ENCODE results near the gene SMTNL2.
"Not testable (repeated sequence)": the region's sequence is repeated elsewhere in the genome, so short reads cannot be mapped to it uniquely, and the experiment has no call there.

Gene SMTNL2

GRCh38 chr17:4560837-4561256 is 23.5 kb upstream of the SMTNL2 start:
- Mint-ChIP-seq H3K27ac (no peak overlapping the region), H3K36me3 (no peaks in the 10 kb centered on the region)
- no peak for ATAC-seq (replicated peaks)

DNA sequence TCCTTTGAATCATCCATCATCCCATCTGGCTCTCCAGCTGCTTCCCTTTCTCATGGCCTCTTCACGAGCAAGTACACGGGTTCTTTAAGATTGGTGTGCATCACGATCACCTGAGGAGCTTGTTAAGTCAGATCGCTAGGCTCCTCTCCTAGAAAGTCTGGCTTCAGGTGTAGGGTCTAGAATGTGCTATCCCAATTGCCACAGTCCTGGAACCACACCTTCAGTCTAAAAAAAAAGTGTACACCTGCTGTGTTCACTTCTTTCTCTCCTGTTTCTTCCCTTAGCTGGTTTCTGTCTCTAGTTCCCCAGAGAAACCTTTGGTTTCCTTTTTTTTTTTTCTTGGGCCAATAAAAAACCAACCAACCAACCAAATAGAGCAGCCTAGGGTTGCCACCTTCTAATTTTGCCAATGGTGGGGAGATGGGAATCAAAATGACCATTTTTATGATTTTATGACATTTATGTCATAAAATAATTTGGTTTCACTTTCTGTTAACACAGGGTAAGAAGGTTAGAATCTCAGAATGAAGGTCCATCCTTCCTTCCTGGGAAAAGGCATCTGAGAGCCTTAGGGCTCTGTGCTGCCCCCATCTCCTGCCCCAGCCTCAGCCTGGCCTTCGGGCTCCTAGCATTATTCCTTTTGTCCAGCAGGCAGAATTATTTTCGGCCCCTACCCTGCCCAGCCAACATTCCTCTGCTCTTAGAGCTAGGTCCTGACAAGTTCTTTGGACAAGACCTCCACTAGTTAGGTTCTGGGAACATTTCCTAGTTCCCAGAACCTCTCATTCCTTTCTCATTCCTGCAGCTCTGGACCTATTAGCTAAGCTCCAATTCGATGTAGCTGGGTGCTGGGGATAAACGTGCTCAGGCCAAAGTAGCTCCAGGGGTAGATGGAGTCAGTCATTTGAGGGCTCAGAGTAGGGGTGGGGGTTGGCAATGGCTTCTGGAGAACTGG is 22.0 kb upstream of the SMTNL2 start:
- Mint-ChIP-seq H3K9me3 (no peaks in the 10 kb centered on the region), H3K27me3 (no peaks in the 10 kb centered on the region), H3K4me1 (peaks cover 21 to 32% of the 10 kb centered on the region in 2 donors), H3K4me3 (no peak overlapping the region), H3K27ac (peak overlapping the region; percentile 4), H3K36me3 (no peaks in the 10 kb centered on the region)
- ATAC-seq (replicated peaks) = peak; percentile 12 to 31
- no peak for DNase-seq

More at GRCh38 chr17:4560837-4561256, 23.5 kb upstream of the SMTNL2 start:
- no peak for DNase-seq
- no peaks in the 10 kb centered on the region for H3K27me3 Mint-ChIP-seq
- H3K4me3 Mint-ChIP-seq = no peak overlapping the region
- peaks cover 22 to 34% of the 10 kb centered on the region in 2 donors for H3K4me1 Mint-ChIP-seq
- H3K9me3 Mint-ChIP-seq = no peaks in the 10 kb centered on the region

- peaks cover 21 to 32% of the 10 kb centered on the region in 2 donors for H3K4me1 Mint-ChIP-seq
- H3K9me3 Mint-ChIP-seq = no peaks in the 10 kb centered on the region
- H3K27me3 Mint-ChIP-seq = no peaks in the 10 kb centered on the region
- H3K36me3 Mint-ChIP-seq = no peaks in the 10 kb centered on the region
- no peak overlapping the region for H3K27ac Mint-ChIP-seq
- DNase-seq (no peak), ATAC-seq (replicated peaks) (peak; percentile 70 to 73)
- peak overlapping the region in 1 of 2 donors; percentile 63 for H3K4me3 Mint-ChIP-seq
Observed at GRCh38 chr17:4565209-4566141, 18.9 kb upstream of the SMTNL2 start.

GRCh38 chr17:4566785-4567184 is 17.5 kb upstream of the SMTNL2 start:
- DNase-seq = no peak

GRCh38 chr17:4569591-4569990 is 14.7 kb upstream of the SMTNL2 start:
- no peak overlapping the region for H3K27ac Mint-ChIP-seq
- ATAC-seq (replicated peaks) (no peak), DNase-seq (no peak)
- H3K36me3 Mint-ChIP-seq = no peaks in the 10 kb centered on the region
- H3K4me3 Mint-ChIP-seq = no peak overlapping the region
- no peaks in the 10 kb centered on the region for H3K9me3 Mint-ChIP-seq
- H3K4me1 Mint-ChIP-seq = peaks cover 17 to 20% of the 10 kb centered on the region in 2 donors
- peaks cover 11 to 15% of the 10 kb centered on the region in 2 donors for H3K27me3 Mint-ChIP-seq

More at GRCh38 chr17:4566785-4567184, 17.5 kb upstream of the SMTNL2 start:
- H3K36me3 Mint-ChIP-seq = no peaks in the 10 kb centered on the region
- H3K4me1 Mint-ChIP-seq = peaks cover 19 to 30% of the 10 kb centered on the region in 2 donors
- H3K27me3 Mint-ChIP-seq = peaks cover 7 to 9% of the 10 kb centered on the region in 2 donors
- H3K9me3 Mint-ChIP-seq = no peaks in the 10 kb centered on the region
- peak; percentile 75 to 78 for ATAC-seq (replicated peaks)
- H3K4me3 Mint-ChIP-seq = no peak overlapping the region
- no peak overlapping the region for H3K27ac Mint-ChIP-seq

DNA sequence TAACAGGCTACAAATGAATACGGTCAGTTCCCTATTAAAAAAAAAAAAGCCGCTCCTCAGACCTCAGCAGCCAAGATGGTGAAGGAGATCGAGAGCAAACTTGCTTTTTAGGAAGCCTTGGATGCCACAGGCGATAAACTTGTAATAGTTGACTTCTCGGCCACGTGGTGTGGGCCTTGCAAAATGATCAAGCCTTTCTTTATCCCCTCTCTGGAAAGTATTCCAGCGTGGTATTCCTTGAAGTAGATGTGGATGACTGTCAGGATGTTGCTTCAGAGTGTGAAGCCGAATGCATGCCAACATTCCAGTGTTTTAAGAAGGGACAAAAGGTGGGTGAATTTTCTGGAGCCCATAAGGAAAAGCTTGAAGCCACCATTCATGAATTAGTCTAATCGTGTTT is 12.2 kb upstream of the SMTNL2 start:
- ATAC-seq (replicated peaks) (no peak), DNase-seq (no peak)
- Mint-ChIP-seq H3K9me3 (no peaks in the 10 kb centered on the region), H3K27me3 (peaks cover 16 to 31% of the 10 kb centered on the region in 2 donors), H3K4me3 (no peak overlapping the region), H3K27ac (no peak overlapping the region), H3K36me3 (no peaks in the 10 kb centered on the region), H3K4me1 (peaks cover 10 to 12% of the 10 kb centered on the region in 2 donors)

- Mint-ChIP-seq H3K36me3 (no peaks in the 10 kb centered on the region), H3K27me3 (peaks cover 16 to 31% of the 10 kb centered on the region in 2 donors), H3K27ac (no peak overlapping the region), H3K9me3 (no peaks in the 10 kb centered on the region), H3K4me1 (peaks cover 10 to 12% of the 10 kb centered on the region in 2 donors), H3K4me3 (no peak overlapping the region)
- ATAC-seq (replicated peaks) (no peak), DNase-seq (no peak)
Observed at GRCh38 chr17:4573115-4573514, 11.2 kb upstream of the SMTNL2 start.

- DNase-seq (peak; percentile 59), ATAC-seq (replicated peaks) (peak; percentile 99 to 100)
- Mint-ChIP-seq H3K27me3 (peaks cover 16 to 31% of the 10 kb centered on the region in 2 donors), H3K9me3 (no peaks in the 10 kb centered on the region), H3K36me3 (no peaks in the 10 kb centered on the region), H3K4me3 (no peak overlapping the region), H3K4me1 (peaks cover 10 to 12% of the 10 kb centered on the region in 2 donors), H3K27ac (no peak overlapping the region)
Observed at GRCh38 chr17:4573669-4574068, 10.7 kb upstream of the SMTNL2 start.

GRCh38 chr17:4574448-4575045 is 9.8 kb upstream of the SMTNL2 start:
- Mint-ChIP-seq H3K4me1 (peaks cover 10 to 12% of the 10 kb centered on the region in 2 donors), H3K27me3 (peaks cover 17 to 31% of the 10 kb centered on the region in 2 donors), H3K9me3 (no peaks in the 10 kb centered on the region), H3K27ac (no peak overlapping the region), H3K4me3 (no peak overlapping the region), H3K36me3 (no peaks in the 10 kb centered on the region)
- ATAC-seq (replicated peaks) = no peak
- DNase-seq = no peak

- Mint-ChIP-seq H3K9me3 (no peaks in the 10 kb centered on the region), H3K27ac (no peak overlapping the region), H3K4me1 (peaks cover 10 to 12% of the 10 kb centered on the region in 2 donors), H3K4me3 (no peak overlapping the region), H3K36me3 (no peaks in the 10 kb centered on the region), H3K27me3 (peaks cover 26 to 35% of the 10 kb centered on the region in 2 donors)
- ATAC-seq (replicated peaks) = no peak
- no peak for DNase-seq
Observed at GRCh38 chr17:4576161-4576558, 8.2 kb upstream of the SMTNL2 start.

- H3K4me1 Mint-ChIP-seq = peaks cover 10 to 12% of the 10 kb centered on the region in 2 donors
- peaks cover 26 to 35% of the 10 kb centered on the region in 2 donors for H3K27me3 Mint-ChIP-seq
- H3K36me3 Mint-ChIP-seq = no peaks in the 10 kb centered on the region
Observed at GRCh38 chr17:4576729-4577322, 7.5 kb upstream of the SMTNL2 start.

GRCh38 chr17:4577386-4577993 is 6.8 kb upstream of the SMTNL2 start:
- Mint-ChIP-seq H3K27me3 (peaks cover 32 to 41% of the 10 kb centered on the region in 2 donors), H3K36me3 (no peaks in the 10 kb centered on the region), H3K4me1 (peaks cover 10 to 12% of the 10 kb centered on the region in 2 donors), H3K27ac (no peak overlapping the region), H3K4me3 (no peak overlapping the region), H3K9me3 (no peaks in the 10 kb centered on the region)
- no peak for ATAC-seq (replicated peaks)
- DNase-seq = no peak

More at GRCh38 chr17:4576729-4577322, 7.5 kb upstream of the SMTNL2 start:
- no peaks in the 10 kb centered on the region for H3K9me3 Mint-ChIP-seq
- ATAC-seq (replicated peaks) = no peak
- no peak overlapping the region for H3K4me3 Mint-ChIP-seq
- no peak for DNase-seq
- no peak overlapping the region for H3K27ac Mint-ChIP-seq

DNA sequence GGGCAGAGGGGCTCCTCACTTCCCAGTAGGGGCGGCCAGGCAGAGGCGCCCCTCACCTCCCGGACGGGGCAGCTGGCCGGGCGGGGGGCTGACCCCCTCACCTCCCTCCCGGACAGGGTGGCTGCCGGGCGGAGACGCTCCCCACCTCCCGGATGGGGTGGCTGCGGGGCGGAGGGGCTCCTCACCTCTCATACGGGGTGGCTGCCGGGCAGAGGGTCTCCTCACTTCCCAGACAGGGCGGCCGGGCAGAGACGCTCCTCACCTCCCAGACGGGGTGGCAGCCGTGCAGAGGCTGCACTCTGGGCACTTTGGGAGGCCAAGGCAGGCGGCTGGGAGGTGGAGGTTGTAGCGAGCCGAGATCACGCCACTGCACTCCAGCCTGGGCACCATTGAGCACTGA is 6.0 kb upstream of the SMTNL2 start:
- DNase-seq; H3K36me3 Mint-ChIP-seq; ATAC-seq (replicated peaks); H3K27ac Mint-ChIP-seq; H3K4me1 Mint-ChIP-seq; H3K9me3 Mint-ChIP-seq; H3K4me3 Mint-ChIP-seq: not testable (repeated sequence)
- peaks cover 41 to 46% of the 10 kb centered on the region in 2 donors for H3K27me3 Mint-ChIP-seq
